Body of pancreas (tissue), 4 donors: Measurements from ENCODE around the gene MED13L. TPM values are rescaled to one million over a fixed set of nuclear protein-coding genes. Genes with fewer than 3 reads are reported as not detected.

Source experiments
- ATAC-seq: fragments of 150-250 bp; one replicate; pipeline ENCODE4 v1.9.1; 2016
- DNase-seq, 4 donors: peaks; one replicate each; pipeline ENCODE4 v3.0.0-alpha.2; 2019
- H3K27ac ChIP-seq, 4 donors: fragments of 200-600 bp; sonication (generic); 1 replicate in 3 of 4; 2 replicates in 1 of 4; pipeline versions ENCODE4 v1.5.1 to v1.6.1; 2016 to 2019; ENCODE audit warnings: mild to moderate bottlenecking in 1 of 4, mixed read lengths in 1 of 4, moderate library complexity in 1 of 4
- H3K27me3 ChIP-seq, 2 donors: fragments of 200-600 bp; sonication (generic); one replicate each; pipeline ENCODE4 v1.6.0; 2016; ENCODE audit warnings: mild to moderate bottlenecking in 1 of 2
- H3K36me3 ChIP-seq, 2 donors: fragments of 200-600 bp; sonication (generic); replicated peaks in 1 of 2; 2 replicates each; pipeline ENCODE4 v1.5.1; 2016; ENCODE audit warnings: low read depth in 2 of 2; ENCODE audit not compliant: insufficient read depth in 1 of 2
- H3K4me1 ChIP-seq: fragments of 200-600 bp; sonication (generic); one replicate; pipeline ENCODE4 v1.6.0; 2016
- H3K4me3 ChIP-seq, 2 donors: fragments of 200-600 bp; sonication (generic); 1 replicate in 1 of 2; 2 replicates in 1 of 2; pipeline ENCODE4 v1.5.1; 2016 to 2019
- H3K9me3 ChIP-seq, 3 donors: fragments of 200-600 bp; sonication (generic); 1 replicate in 2 of 3; 2 replicates in 1 of 3; pipeline ENCODE4 v1.5.1; 2016
- POLR2A ChIP-seq, 3 donors: fragments of 450-650 bp; IDR thresholded peaks; one replicate each; pipeline ENCODE4 v1.6.1; 2016; ENCODE audit warnings: antibody characterized with exemption in 3 of 3, mild to moderate bottlenecking in 2 of 3
- WGBS, 2 donors: methylation state at CpG; one replicate each; pipeline ENCODE4 v1.1.5; 2017; 5-methylcytosine and 5-hydroxymethylcytosine counted together
- intact Hi-C: fragments of 100-400 bp; cut with DNase I; formaldehyde crosslinking; loops from one replicate; pipeline ENCODE4 v1.15.1; 2023
- total RNA-seq, 2 donors: library from RNA; depleted of rRNA; stranded (reverse); fragments of >200 nt; gene quantifications; one replicate each; pipeline ENCODE4 v1.1.0, GENCODE V29; 2016
- TF ChIP-seq, protein P1 (sequence below), 7 experiments: fragments of 450-650 bp in 4 of 7; fragments of 200-600 bp in 3 of 7; sonication (generic) in 3 of 7; IDR thresholded peaks; one replicate each; pipeline ENCODE4 v1.5.1; 2016 to 2019; ENCODE audit warnings: antibody characterized with exemption in 7 of 7

MED13L gene
- total RNA-seq, 2 donors from 2014 or later, result 65.9 to 72.6 TPM

DNA sequence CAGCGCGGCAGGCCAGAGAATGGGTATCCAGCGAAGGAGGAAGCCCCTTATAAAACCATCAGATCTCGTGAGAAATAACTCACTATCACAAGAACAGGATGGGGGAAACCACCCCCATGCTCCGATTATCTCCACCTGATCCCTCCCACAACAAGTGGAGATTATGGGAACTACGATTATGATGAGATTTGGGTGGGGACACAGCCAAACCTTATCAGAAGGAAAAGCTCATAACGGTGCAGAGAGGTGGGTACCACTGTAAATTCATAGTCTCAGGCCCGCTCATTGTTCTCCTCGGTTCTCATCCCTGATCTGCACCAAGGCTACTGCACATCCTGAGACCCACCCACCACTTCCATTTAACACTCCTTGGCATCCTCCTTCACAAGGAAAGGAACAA is 326.5 kb downstream of the MED13L start:
- TF ChIP-seq, protein P1, sequence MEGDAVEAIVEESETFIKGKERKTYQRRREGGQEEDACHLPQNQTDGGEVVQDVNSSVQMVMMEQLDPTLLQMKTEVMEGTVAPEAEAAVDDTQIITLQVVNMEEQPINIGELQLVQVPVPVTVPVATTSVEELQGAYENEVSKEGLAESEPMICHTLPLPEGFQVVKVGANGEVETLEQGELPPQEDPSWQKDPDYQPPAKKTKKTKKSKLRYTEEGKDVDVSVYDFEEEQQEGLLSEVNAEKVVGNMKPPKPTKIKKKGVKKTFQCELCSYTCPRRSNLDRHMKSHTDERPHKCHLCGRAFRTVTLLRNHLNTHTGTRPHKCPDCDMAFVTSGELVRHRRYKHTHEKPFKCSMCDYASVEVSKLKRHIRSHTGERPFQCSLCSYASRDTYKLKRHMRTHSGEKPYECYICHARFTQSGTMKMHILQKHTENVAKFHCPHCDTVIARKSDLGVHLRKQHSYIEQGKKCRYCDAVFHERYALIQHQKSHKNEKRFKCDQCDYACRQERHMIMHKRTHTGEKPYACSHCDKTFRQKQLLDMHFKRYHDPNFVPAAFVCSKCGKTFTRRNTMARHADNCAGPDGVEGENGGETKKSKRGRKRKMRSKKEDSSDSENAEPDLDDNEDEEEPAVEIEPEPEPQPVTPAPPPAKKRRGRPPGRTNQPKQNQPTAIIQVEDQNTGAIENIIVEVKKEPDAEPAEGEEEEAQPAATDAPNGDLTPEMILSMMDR (IDR thresholded peaks at IDR 0.05), result no peak
- no peak for TF ChIP-seq POLR2A (IDR thresholded peaks at IDR 0.05)
- H3K9me3 ChIP-seq, result no peaks in the 10 kb centered on the region
- no peaks in the 10 kb centered on the region for H3K4me1 ChIP-seq
- no peaks in the 10 kb centered on the region for H3K36me3 ChIP-seq
- intact Hi-C loops, result no loop called here
- 91 to 92% methylated on average over 9 of the region's 9 CpGs for WGBS, 2 donors
- ATAC-seq, result no peak
- no peak for DNase-seq
- H3K27me3 ChIP-seq, result no peaks in the 10 kb centered on the region
- no peak overlapping the region for H3K4me3 ChIP-seq
- no peak overlapping the region for H3K27ac ChIP-seq

DNA sequence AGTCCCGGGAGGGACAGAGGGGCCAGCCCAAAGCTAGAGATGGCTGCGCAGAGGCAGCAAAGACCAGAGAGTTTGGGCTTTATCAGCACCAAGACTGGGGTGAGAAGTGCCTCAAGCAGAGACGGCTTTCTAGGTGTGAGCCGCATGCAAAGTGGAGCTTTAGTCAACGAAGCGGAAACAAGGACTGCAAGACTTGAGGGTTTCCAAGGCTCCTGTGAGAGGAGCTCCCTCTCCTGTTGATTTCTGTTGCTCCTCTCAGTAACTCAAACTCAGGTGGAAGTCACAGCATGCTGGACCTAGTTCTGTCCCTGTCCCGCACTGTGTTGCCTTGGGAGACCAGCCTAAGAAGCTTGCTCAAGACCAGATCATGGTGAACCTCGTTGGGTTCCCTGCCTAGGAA is 327.8 kb downstream of the MED13L start:
- no peak overlapping the region for H3K27ac ChIP-seq
- H3K36me3 ChIP-seq, result no peaks in the 10 kb centered on the region
- 80 to 94% methylated on average over 8 of the region's 8 CpGs for WGBS, 2 donors
- intact Hi-C loops, result no loop called here
- no peak overlapping the region for H3K4me3 ChIP-seq
- no peak for ATAC-seq
- TF ChIP-seq, protein P1 (IDR thresholded peaks at IDR 0.05), result no peak
- TF ChIP-seq POLR2A (IDR thresholded peaks at IDR 0.05), result no peak
- H3K4me1 ChIP-seq, result no peaks in the 10 kb centered on the region
- no peak for DNase-seq
- no peaks in the 10 kb centered on the region for H3K27me3 ChIP-seq
- no peaks in the 10 kb centered on the region for H3K9me3 ChIP-seq

DNA sequence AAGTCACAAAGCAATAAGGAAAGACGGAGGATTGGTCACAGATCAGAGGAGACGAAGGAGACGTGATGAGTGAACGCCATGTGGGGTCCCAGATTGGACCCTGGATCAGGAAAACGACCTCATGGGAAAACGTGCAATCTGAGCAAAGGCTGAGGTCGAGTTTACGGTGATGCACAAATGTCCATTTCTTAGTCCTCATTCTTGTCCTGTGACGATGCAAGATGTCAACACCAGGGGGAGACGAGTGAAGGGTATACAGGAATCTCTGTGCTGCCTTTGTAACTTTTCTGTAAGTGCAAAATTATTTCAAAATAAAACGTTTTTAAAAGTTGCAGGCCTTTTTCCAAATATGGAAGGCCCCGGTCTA is 329.8 kb downstream of the MED13L start:
- no peak overlapping the region for H3K27ac ChIP-seq
- H3K36me3 ChIP-seq, result no peaks in the 10 kb centered on the region
- DNase-seq, result no peak
- no peak overlapping the region for H3K4me3 ChIP-seq
- no peaks in the 10 kb centered on the region for H3K9me3 ChIP-seq
- no peaks in the 10 kb centered on the region for H3K27me3 ChIP-seq
- TF ChIP-seq POLR2A (IDR thresholded peaks at IDR 0.05), result no peak
- TF ChIP-seq, protein P1 (IDR thresholded peaks at IDR 0.05), result no peak
- ATAC-seq, result no peak
- intact Hi-C loops, result no loop called here
- peaks cover 8% of the 10 kb centered on the region for H3K4me1 ChIP-seq
- WGBS, 2 donors, result 63 to 69% methylated on average over 12 of the region's 12 CpGs

DNA sequence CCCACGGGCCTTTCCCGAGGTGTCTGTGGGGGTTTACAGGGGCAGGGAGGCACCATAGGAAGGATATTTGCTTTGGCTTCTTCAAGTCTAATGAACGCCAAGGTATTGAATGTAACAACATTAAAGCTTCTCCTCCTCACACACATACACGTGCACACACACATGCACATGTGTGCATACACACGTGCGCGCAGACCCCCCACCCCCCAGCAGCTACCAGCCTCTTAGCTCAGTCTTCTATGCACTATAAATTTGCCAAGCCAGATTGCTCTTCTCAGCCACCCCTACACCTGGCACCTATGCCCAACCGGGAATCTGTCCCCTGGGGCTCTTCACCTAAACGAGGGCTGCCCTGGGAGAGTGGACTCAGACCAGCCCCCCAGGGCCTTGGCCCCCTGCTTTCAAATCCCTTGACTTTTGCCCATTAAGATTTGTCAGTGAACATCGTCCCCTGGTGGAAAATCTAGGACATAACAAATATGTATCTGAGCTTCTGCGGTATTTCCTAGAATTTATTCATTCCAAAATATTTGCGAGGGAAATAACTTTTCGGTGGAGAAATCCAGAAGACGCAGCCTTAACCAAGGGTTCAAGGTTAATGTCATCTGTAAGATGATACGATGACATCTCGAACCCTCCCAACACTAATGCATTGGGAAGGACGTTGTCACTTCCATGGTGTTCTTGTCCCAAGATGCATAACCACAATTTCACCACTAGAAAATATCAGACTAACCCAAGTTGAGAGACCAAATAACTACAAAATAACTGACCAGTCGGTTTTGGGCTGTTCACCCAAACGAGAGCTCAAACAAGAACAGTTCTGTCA is 330.4 kb downstream of the MED13L start:
- no peaks in the 10 kb centered on the region for H3K36me3 ChIP-seq
- H3K4me1 ChIP-seq, result peaks cover 8% of the 10 kb centered on the region
- H3K4me3 ChIP-seq, result no peak overlapping the region
- TF ChIP-seq POLR2A (IDR thresholded peaks at IDR 0.05), result no peak
- TF ChIP-seq, protein P1 (IDR thresholded peaks at IDR 0.05), result peak in 4 of 7 experiments; percentile 6 to 18 (median 12)
- intact Hi-C loops, result no loop called here
- DNase-seq, result no peak
- no peaks in the 10 kb centered on the region for H3K27me3 ChIP-seq
- H3K27ac ChIP-seq, result no peak overlapping the region
- H3K9me3 ChIP-seq, result no peaks in the 10 kb centered on the region
- WGBS, 2 donors, result 64 to 69% methylated on average over 19 of the region's 19 CpGs
- ATAC-seq, result no peak

DNA sequence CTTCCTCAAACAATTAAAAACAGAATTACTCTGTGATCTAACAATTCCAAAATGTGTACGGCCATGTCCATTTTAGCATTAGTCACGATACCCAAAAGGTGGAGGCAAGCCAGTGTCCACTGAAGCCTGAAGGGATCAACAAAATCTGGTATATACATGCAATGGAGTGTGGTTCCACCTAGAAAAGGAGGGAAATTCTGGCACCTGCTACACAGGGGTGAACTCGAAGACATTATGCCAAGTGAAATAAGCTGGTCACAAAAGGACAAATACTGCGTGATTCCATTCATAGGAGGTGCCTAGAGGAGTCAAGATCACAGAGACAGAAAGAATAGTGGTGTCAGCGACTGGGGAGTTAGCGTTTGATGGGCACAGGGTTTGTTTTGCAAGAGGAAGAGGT is 331.4 kb downstream of the MED13L start:
- no peak for ATAC-seq
- 85 to 86% methylated on average over 6 of the region's 6 CpGs for WGBS, 2 donors
- H3K9me3 ChIP-seq, result no peaks in the 10 kb centered on the region
- H3K4me3 ChIP-seq, result no peak overlapping the region
- intact Hi-C loops, result no loop called here
- H3K36me3 ChIP-seq, result no peaks in the 10 kb centered on the region
- no peaks in the 10 kb centered on the region for H3K27me3 ChIP-seq
- no peak overlapping the region for H3K27ac ChIP-seq
- peaks cover 8% of the 10 kb centered on the region for H3K4me1 ChIP-seq
- DNase-seq, result no peak
- TF ChIP-seq, protein P1 (IDR thresholded peaks at IDR 0.05), result no peak
- TF ChIP-seq POLR2A (IDR thresholded peaks at IDR 0.05), result no peak
